HG02840 (cell line): ENCODE measurements around the gene IFRD2.
"Not testable (repeated sequence)": the region's sequence is repeated elsewhere in the genome, so short reads cannot be mapped to it uniquely, and the experiment has no call there.

ENCODE experiments used
- ATAC-seq: cut with Tn5 transposase; IDR thresholded peaks from one replicate; pipeline ENCODE4 v1.9.1; 2021; ENCODE audit warnings: mild to moderate bottlenecking, moderate library complexity, moderate number of reproducible peaks; ENCODE audit not compliant: unreplicated experiment, low FRiP score

The IFRD2 gene

GRCh38 chr3:50258029-50258680 lies 34.1 kb downstream of the IFRD2 start:
- no peak for ATAC-seq

- ATAC-seq, result no peak
Observed at GRCh38 chr3:50256978-50257890, 35.0 kb downstream of the IFRD2 start.

GRCh38 chr3:50255251-50255615 lies 37.0 kb downstream of the IFRD2 start:
- ATAC-seq, result no peak

GRCh38 chr3:50254577-50255250 lies 37.5 kb downstream of the IFRD2 start:
- no peak for ATAC-seq

GRCh38 chr3:50251220-50251619 lies 41.0 kb downstream of the IFRD2 start:
- no peak for ATAC-seq

GRCh38 chr3:50250514-50250913 lies 41.7 kb downstream of the IFRD2 start:
- no peak for ATAC-seq

GRCh38 chr3:50249457-50249856 lies 42.8 kb downstream of the IFRD2 start:
- ATAC-seq, result no peak

GRCh38 chr3:50248387-50248786 lies 43.8 kb downstream of the IFRD2 start:
- no peak for ATAC-seq

- ATAC-seq, result peak; percentile 34
Observed at GRCh38 chr3:50246517-50246954, 45.7 kb downstream of the IFRD2 start.

GRCh38 chr3:50245831-50246516 lies 46.3 kb downstream of the IFRD2 start:
- peak; percentile 57 for ATAC-seq

- no peak for ATAC-seq
Observed at GRCh38 chr3:50245251-50245745, 46.9 kb downstream of the IFRD2 start.

GRCh38 chr3:50244813-50245212 lies 47.4 kb downstream of the IFRD2 start:
- not testable (repeated sequence) for ATAC-seq

- ATAC-seq, result no peak
Observed at GRCh38 chr3:50243543-50243895, 48.7 kb downstream of the IFRD2 start.

GRCh38 chr3:50242851-50243542 lies 49.2 kb downstream of the IFRD2 start:
- ATAC-seq, result no peak

- ATAC-seq, result no peak
Observed at GRCh38 chr3:50242381-50242770, 49.9 kb downstream of the IFRD2 start.

- no peak for ATAC-seq
Observed at GRCh38 chr3:50241713-50242380, 50.4 kb downstream of the IFRD2 start.

GRCh38 chr3:50241163-50241562 lies 51.1 kb downstream of the IFRD2 start:
- no peak for ATAC-seq

GRCh38 chr3:50239649-50240048 lies 52.6 kb downstream of the IFRD2 start:
- no peak for ATAC-seq

- ATAC-seq, result no peak
Observed at GRCh38 chr3:50238549-50239026, 53.6 kb downstream of the IFRD2 start.
